Stomach smooth muscle (tissue), 2 donors: ENCODE results near the gene ANKRD44.

Experiments used
- H3K27ac ChIP-seq: one replicate; pipeline ENCODE4 v1.7.0; 2013; ENCODE audit warnings: mild to moderate bottlenecking, low read length, inconsistent platforms
- H3K27me3 ChIP-seq, 2 donors: one replicate each; pipeline ENCODE4 v1.7.0; 2013; ENCODE audit warnings: low read length in 2 of 2; ENCODE audit not compliant: insufficient read depth in 2 of 2, control insufficient read depth in 1 of 2
- H3K36me3 ChIP-seq, 2 donors: one replicate each; pipeline ENCODE4 v1.7.0; 2013; ENCODE audit warnings: low read length in 2 of 2; ENCODE audit not compliant: control insufficient read depth in 2 of 2, insufficient read depth in 2 of 2
- H3K4me1 ChIP-seq: one replicate; pipeline ENCODE4 v1.7.0; 2013; ENCODE audit warnings: low read length; ENCODE audit not compliant: control insufficient read depth, insufficient read depth
- H3K4me3 ChIP-seq, 2 donors: one replicate each; pipeline ENCODE4 v1.7.0; 2013; ENCODE audit warnings: low read length in 2 of 2
- H3K9ac ChIP-seq, 2 donors: one replicate each; pipeline ENCODE4 v1.7.0; 2013; ENCODE audit warnings: low read length in 2 of 2, mild to moderate bottlenecking in 1 of 2
- H3K9me3 ChIP-seq, 2 donors: one replicate each; pipeline ENCODE4 v1.7.0; 2013; ENCODE audit warnings: low read length in 2 of 2; ENCODE audit not compliant: control insufficient read depth in 2 of 2
- donor health status: healthy.
- donor health status: Pancreatic carcinoma.

ANKRD44 gene

GRCh38 chr2:197322143-197322542, 11.6 kb upstream of the ANKRD44 start:
- H3K36me3 ChIP-seq, result no peaks in the 10 kb centered on the region
- H3K4me3 ChIP-seq, result no peak overlapping the region
- no peaks in the 10 kb centered on the region for H3K4me1 ChIP-seq
- no peak overlapping the region for H3K27ac ChIP-seq
- no peaks in the 10 kb centered on the region for H3K9me3 ChIP-seq
- H3K27me3 ChIP-seq, result peaks cover 3 to 4% of the 10 kb centered on the region in 2 donors
- no peak overlapping the region for H3K9ac ChIP-seq

GRCh38 chr2:197315371-197315770, 4.8 kb upstream of the ANKRD44 start:
- H3K9ac ChIP-seq, result no peak overlapping the region
- no peaks in the 10 kb centered on the region for H3K36me3 ChIP-seq
- no peak overlapping the region for H3K27ac ChIP-seq
- H3K27me3 ChIP-seq, result no peaks in the 10 kb centered on the region
- H3K9me3 ChIP-seq, result no peaks in the 10 kb centered on the region
- no peak overlapping the region for H3K4me3 ChIP-seq
- peaks cover 7% of the 10 kb centered on the region for H3K4me1 ChIP-seq

GRCh38 chr2:197312186-197312585, 1.6 kb upstream of the ANKRD44 start:
- no peaks in the 10 kb centered on the region for H3K36me3 ChIP-seq
- H3K9me3 ChIP-seq, result no peaks in the 10 kb centered on the region
- H3K27ac ChIP-seq, result no peak overlapping the region
- no peak overlapping the region for H3K9ac ChIP-seq
- H3K27me3 ChIP-seq, result no peaks in the 10 kb centered on the region
- H3K4me1 ChIP-seq, result peaks cover 14% of the 10 kb centered on the region
- no peak overlapping the region for H3K4me3 ChIP-seq

GRCh38 chr2:197311421-197312033, 947 bp upstream of the ANKRD44 start:
- H3K4me3 ChIP-seq, result peak overlapping the region; percentile 66 to 74
- no peaks in the 10 kb centered on the region for H3K27me3 ChIP-seq
- peaks cover 16% of the 10 kb centered on the region for H3K4me1 ChIP-seq
- H3K36me3 ChIP-seq, result no peaks in the 10 kb centered on the region
- H3K9me3 ChIP-seq, result no peaks in the 10 kb centered on the region
- no peak overlapping the region for H3K27ac ChIP-seq
- H3K9ac ChIP-seq, result peak overlapping the region; percentile 65 to 78

GRCh38 chr2:197310987-197311420, 424 bp upstream of the ANKRD44 start:
- Histone ChIP-seq H3K36me3 (no peaks in the 10 kb centered on the region), H3K27ac (no peak overlapping the region), H3K4me3 (peak overlapping the region; percentile 66 to 74), H3K9ac (peak overlapping the region; percentile 65 to 78), H3K9me3 (no peaks in the 10 kb centered on the region), H3K27me3 (no peaks in the 10 kb centered on the region), H3K4me1 (peaks cover 21% of the 10 kb centered on the region)

GRCh38 chr2:197309691-197310231, 819 bp downstream of the ANKRD44 start:
- Histone ChIP-seq H3K9ac (peak overlapping the region; percentile 78 to 87), H3K9me3 (no peaks in the 10 kb centered on the region), H3K36me3 (no peaks in the 10 kb centered on the region), H3K27me3 (no peaks in the 10 kb centered on the region), H3K4me3 (peak overlapping the region; percentile 89 to 94), H3K4me1 (peaks cover 21% of the 10 kb centered on the region), H3K27ac (peak overlapping the region; percentile 64)

- Histone ChIP-seq H3K4me3 (peak overlapping the region; percentile 89 to 94), H3K36me3 (no peaks in the 10 kb centered on the region), H3K27me3 (no peaks in the 10 kb centered on the region), H3K4me1 (peaks cover 21% of the 10 kb centered on the region), H3K9me3 (no peaks in the 10 kb centered on the region), H3K9ac (peak overlapping the region; percentile 78 to 87), H3K27ac (peak overlapping the region; percentile 64)
Measured at GRCh38 chr2:197308996-197309690, 1.4 kb downstream of the ANKRD44 start.

- Histone ChIP-seq H3K9ac (no peak overlapping the region), H3K4me3 (no peak overlapping the region), H3K36me3 (no peaks in the 10 kb centered on the region), H3K27me3 (no peaks in the 10 kb centered on the region), H3K27ac (no peak overlapping the region), H3K9me3 (no peaks in the 10 kb centered on the region), H3K4me1 (peaks cover 21% of the 10 kb centered on the region)
Measured at GRCh38 chr2:197308585-197308984, 2.0 kb downstream of the ANKRD44 start.

- Histone ChIP-seq H3K4me3 (no peak overlapping the region), H3K27ac (peak overlapping the region; percentile 18)
Measured at GRCh38 chr2:197307933-197308521, 2.6 kb downstream of the ANKRD44 start.

GRCh38 chr2:197307236-197307932, 3.2 kb downstream of the ANKRD44 start:
- Histone ChIP-seq H3K9ac (no peak overlapping the region), H3K4me1 (peaks cover 21% of the 10 kb centered on the region), H3K27me3 (no peaks in the 10 kb centered on the region), H3K36me3 (no peaks in the 10 kb centered on the region), H3K4me3 (no peak overlapping the region), H3K9me3 (no peaks in the 10 kb centered on the region), H3K27ac (peak overlapping the region; percentile 18)

More at GRCh38 chr2:197307933-197308521, 2.6 kb downstream of the ANKRD44 start:
- Histone ChIP-seq H3K9me3 (no peaks in the 10 kb centered on the region), H3K4me1 (peaks cover 21% of the 10 kb centered on the region), H3K9ac (no peak overlapping the region), H3K27me3 (no peaks in the 10 kb centered on the region), H3K36me3 (no peaks in the 10 kb centered on the region)
